ENCODE results near the gene ASPRV1. TPM values are rescaled to one million over a fixed set of nuclear protein-coding genes. Genes with fewer than 3 reads are reported as not detected.

The ASPRV1 gene
- total and polyA plus RNA-seq, 12 donors, result 0.61 to 5.6 (median 1.9) TPM

- no peak overlapping the region for H3K27ac ChIP-seq
- peaks cover 8 to 14% of the 10 kb centered on the region in 2 donors for H3K4me1 ChIP-seq (replicated peaks in 1 of 2)
- 92 to 95% (median 94%) methylated on average over 11 to 14 of the region's 14 CpGs for WGBS, 4 donors
- H3K4me3 ChIP-seq, result no peak overlapping the region
- intact Hi-C loops (cut with DNase I), result loop anchor here in 1 of 2 donors (10.0 kb wide), 1 partner anchor 107 kb away; no protein-coding TSS in a partner anchor
- TF ChIP-seq, protein P1, sequence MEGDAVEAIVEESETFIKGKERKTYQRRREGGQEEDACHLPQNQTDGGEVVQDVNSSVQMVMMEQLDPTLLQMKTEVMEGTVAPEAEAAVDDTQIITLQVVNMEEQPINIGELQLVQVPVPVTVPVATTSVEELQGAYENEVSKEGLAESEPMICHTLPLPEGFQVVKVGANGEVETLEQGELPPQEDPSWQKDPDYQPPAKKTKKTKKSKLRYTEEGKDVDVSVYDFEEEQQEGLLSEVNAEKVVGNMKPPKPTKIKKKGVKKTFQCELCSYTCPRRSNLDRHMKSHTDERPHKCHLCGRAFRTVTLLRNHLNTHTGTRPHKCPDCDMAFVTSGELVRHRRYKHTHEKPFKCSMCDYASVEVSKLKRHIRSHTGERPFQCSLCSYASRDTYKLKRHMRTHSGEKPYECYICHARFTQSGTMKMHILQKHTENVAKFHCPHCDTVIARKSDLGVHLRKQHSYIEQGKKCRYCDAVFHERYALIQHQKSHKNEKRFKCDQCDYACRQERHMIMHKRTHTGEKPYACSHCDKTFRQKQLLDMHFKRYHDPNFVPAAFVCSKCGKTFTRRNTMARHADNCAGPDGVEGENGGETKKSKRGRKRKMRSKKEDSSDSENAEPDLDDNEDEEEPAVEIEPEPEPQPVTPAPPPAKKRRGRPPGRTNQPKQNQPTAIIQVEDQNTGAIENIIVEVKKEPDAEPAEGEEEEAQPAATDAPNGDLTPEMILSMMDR (IDR thresholded peaks at IDR 0.05), result no peak
- no peak for TF ChIP-seq POLR2A (IDR thresholded peaks at IDR 0.05)
- H3K36me3 ChIP-seq (replicated peaks in 1 of 2), result peaks cover 0 to 46% of the 10 kb centered on the region in 2 donors
- DNase-seq, result no peak
- no peaks in the 10 kb centered on the region for H3K27me3 ChIP-seq
- H3K9me3 ChIP-seq (replicated peaks in 1 of 3), result no peaks in the 10 kb centered on the region
These were observed 23.5 kb downstream of the ASPRV1 start for GRCh38 chr2:69937968-69938367.

GRCh38 chr2:69936906-69937305 lies 24.5 kb downstream of the ASPRV1 start:
- Histone ChIP-seq H3K9me3 (replicated peaks in 1 of 3) (no peaks in the 10 kb centered on the region), H3K4me1 (replicated peaks in 1 of 2) (peaks cover 8 to 14% of the 10 kb centered on the region in 2 donors), H3K27ac (no peak overlapping the region), H3K4me3 (no peak overlapping the region), H3K36me3 (replicated peaks in 1 of 2) (peaks cover 0 to 46% of the 10 kb centered on the region in 2 donors), H3K27me3 (no peaks in the 10 kb centered on the region)
- DNase-seq, result no peak
- TF ChIP-seq, protein P1 (IDR thresholded peaks at IDR 0.05), result no peak
- no peak for TF ChIP-seq POLR2A (IDR thresholded peaks at IDR 0.05)
- intact Hi-C loops (cut with DNase I), result loop anchor here in 1 of 2 donors (10.0 kb wide), 1 partner anchor 108 kb away; no protein-coding TSS in a partner anchor
- 74 to 91% (median 82%) methylated on average over 10 to 11 of the region's 11 CpGs for WGBS, 4 donors

DNA sequence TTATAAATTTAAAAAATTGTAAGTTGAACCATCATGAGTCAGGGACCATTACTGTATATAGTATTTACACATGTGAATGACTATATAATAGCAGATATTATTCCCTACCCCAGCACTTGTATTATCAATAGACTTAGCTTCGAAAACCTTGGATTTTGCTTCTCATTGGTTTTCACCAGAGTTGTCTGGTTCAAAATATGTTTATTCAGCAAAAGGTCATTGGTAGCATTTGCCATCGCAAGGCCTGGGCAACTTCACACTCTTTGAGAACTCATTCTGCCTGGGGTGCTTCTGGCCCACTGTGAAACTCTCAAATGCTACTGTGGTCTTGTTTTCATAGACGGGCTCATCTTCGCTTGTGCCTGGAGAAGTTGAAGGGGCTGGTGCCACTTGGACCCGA lies 26.4 kb downstream of the ASPRV1 start:
- Histone ChIP-seq H3K27me3 (no peaks in the 10 kb centered on the region), H3K36me3 (replicated peaks in 1 of 2) (peaks cover 0 to 42% of the 10 kb centered on the region in 2 donors), H3K27ac (no peak overlapping the region), H3K4me1 (replicated peaks in 1 of 2) (peaks cover 8 to 14% of the 10 kb centered on the region in 2 donors), H3K4me3 (no peak overlapping the region), H3K9me3 (replicated peaks in 1 of 3) (no peaks in the 10 kb centered on the region)
- no peak for DNase-seq
- WGBS, 4 donors, result 94 to 97% (median 96%) methylated on average over 5 of the region's 5 CpGs
- TF ChIP-seq, protein P1 (IDR thresholded peaks at IDR 0.05), result no peak
- no peak for TF ChIP-seq POLR2A (IDR thresholded peaks at IDR 0.05)
- intact Hi-C loops (cut with DNase I), result loop anchor here in 1 of 2 donors (10.0 kb wide), 1 partner anchor 110 kb away; no protein-coding TSS in a partner anchor

DNA sequence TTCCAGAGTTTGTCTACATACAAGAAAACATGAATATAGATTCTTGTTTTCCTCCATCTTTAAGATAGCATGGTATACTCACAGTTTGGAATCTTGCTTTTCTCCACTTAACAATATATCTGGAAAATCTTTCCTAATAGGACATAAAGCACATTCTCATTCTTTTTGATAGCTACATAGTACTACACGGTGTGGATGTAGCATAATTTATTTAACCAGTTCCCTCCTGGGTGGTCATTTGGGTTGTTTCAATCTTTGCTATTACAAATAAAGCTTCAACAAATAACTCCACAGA lies 26.9 kb downstream of the ASPRV1 start:
- 53 to 62% (median 56%) methylated on average over 1 of the region's 1 CpG for WGBS, 4 donors
- peaks cover 0 to 38% of the 10 kb centered on the region in 2 donors for H3K36me3 ChIP-seq (replicated peaks in 1 of 2)

More for the DNA sequence above, 26.9 kb downstream of the ASPRV1 start:
- TF ChIP-seq POLR2A (IDR thresholded peaks at IDR 0.05), result no peak
- TF ChIP-seq, protein P1 (IDR thresholded peaks at IDR 0.05), result no peak
- no peaks in the 10 kb centered on the region for H3K27me3 ChIP-seq
- H3K27ac ChIP-seq, result peak overlapping the region in 1 of 5 donors; percentile 71
- peaks cover 8 to 14% of the 10 kb centered on the region in 2 donors for H3K4me1 ChIP-seq (replicated peaks in 1 of 2)
- no peaks in the 10 kb centered on the region for H3K9me3 ChIP-seq (replicated peaks in 1 of 3)
- H3K4me3 ChIP-seq, result no peak overlapping the region
- no peak for DNase-seq
- intact Hi-C loops (cut with DNase I), result loop anchor here in 1 of 2 donors (10.0 kb wide), 1 partner anchor 110 kb away; no protein-coding TSS in a partner anchor
